HG02973 (cell line): ENCODE data around the gene SLCO3A1.

Experiments
- ATAC-seq: cut with Tn5 transposase; IDR thresholded peaks from one replicate; pipeline ENCODE4 v1.9.1; 2021; ENCODE audit warnings: moderate library complexity; ENCODE audit not compliant: unreplicated experiment

SLCO3A1 gene

GRCh38 chr15:91997163-91997562, 143.7 kb downstream of the SLCO3A1 start:
- no peak for ATAC-seq

- no peak for ATAC-seq
Observed at GRCh38 chr15:92000709-92001108, 147.2 kb downstream of the SLCO3A1 start.

GRCh38 chr15:92001307-92001706, 147.8 kb downstream of the SLCO3A1 start:
- no peak for ATAC-seq

GRCh38 chr15:92002666-92003065, 149.2 kb downstream of the SLCO3A1 start:
- ATAC-seq, result no peak

DNA sequence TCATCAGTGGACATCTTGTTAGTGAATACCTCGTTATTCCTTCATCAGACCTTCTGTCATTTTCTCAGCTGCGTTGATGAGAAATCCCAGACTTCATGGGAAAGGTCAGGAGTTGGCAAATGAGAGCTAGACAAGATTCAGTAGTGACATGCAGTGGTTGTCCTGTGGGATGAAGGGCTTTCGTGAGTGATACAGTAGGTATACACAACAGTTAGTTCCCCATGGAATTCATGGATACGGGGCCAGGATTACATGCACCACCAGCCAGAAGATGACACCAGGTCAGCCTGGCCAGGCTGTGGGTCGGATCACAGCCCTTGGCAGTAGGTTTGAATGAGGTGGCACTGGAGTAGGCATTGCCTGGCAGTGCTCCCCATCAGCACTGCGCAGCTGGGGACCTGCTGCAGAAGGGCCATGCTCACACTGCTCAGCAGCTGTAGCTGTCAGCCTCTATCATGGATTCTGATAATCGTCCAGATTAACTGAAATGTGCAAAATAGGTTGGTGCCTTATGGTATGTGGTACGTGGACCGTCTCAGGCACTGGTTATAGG, 150.1 kb downstream of the SLCO3A1 start:
- ATAC-seq, result no peak

GRCh38 chr15:92005154-92005553, 151.6 kb downstream of the SLCO3A1 start:
- ATAC-seq, result no peak

GRCh38 chr15:92006186-92007028, 152.9 kb downstream of the SLCO3A1 start:
- no peak for ATAC-seq

DNA sequence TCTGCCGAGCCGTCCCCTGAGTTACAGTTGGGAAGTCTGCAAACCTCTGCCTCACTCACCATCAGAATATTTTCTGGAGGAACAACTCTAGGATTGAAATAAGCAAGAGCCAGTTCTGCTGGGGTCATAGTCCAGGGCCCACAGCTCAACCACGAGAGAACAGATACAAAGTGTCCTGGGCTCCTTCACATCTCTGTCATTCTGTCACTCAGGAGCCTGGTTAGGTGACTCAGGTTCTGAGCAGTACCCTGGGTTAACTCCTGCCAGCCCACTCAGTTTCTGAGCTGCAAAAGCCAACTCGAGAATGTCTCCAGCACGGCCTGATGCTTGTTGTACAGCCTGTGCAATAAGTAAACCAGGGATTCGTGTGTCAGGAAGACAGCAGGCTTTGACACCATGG, 155.7 kb downstream of the SLCO3A1 start:
- no peak for ATAC-seq

DNA sequence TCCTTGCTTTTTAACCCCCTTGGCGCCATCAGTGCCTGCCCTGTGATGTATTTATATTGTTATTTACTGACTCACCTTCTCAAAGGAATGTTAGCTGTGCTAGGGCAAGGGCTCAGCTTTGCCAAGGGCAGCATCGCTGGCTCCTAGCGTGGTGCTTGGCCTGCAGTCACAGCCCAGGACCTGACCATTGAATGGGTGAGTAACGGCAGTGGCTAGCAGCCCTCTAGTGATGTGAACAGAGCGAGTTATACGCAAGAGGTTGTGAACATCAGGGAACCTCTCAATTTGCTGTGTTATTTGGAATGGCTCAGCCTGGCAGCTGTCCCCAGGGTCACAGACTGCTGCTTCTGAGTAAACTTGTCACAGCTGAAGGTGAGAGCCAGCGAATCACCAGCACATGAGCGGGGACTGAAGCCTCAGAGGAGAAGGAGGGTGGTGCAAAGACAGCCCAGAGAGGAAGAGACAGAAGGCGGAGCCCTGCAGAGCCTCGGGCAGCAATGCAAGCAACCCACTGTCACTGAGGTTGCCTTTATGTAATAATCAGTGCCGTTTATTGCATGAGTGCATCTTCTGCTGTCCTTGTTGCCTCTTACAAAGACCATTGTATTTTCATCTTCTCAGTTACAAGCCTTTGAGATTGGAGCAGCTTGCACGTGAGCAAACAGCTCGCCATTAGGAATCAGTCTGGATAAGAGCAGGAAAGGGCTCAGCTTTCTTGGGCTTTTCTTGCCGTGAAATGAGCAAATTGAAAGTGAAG, 158.3 kb downstream of the SLCO3A1 start:
- no peak for ATAC-seq

GRCh38 chr15:92012368-92012629, 158.8 kb downstream of the SLCO3A1 start:
- no peak for ATAC-seq

- ATAC-seq, result no peak
Observed at GRCh38 chr15:92012881-92013280, 159.4 kb downstream of the SLCO3A1 start.

GRCh38 chr15:92014281-92015030, 160.9 kb downstream of the SLCO3A1 start:
- no peak for ATAC-seq

- no peak for ATAC-seq
Observed at GRCh38 chr15:92017882-92018534, 164.5 kb downstream of the SLCO3A1 start.

GRCh38 chr15:92018535-92019239, 165.2 kb downstream of the SLCO3A1 start:
- ATAC-seq, result no peak

DNA sequence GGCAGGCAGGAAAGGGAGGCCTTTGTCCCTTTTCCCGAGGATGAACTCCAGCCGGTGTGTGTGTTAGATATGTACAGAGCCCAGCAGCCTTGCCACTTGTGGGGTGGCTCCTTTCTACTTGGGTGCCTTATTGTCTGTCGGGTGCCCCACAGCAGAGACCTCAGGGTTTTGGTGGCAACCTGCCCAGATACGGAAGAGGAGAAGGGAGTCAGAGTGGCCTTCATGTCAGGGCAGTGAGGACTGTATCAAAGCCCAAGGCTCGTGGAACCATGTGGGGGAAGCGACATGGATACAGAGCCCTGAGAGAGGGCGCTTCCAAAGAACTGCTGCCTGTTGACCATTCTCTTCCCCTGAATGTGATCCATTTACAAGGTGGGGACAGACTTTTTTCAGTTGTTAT, 166.2 kb downstream of the SLCO3A1 start:
- no peak for ATAC-seq

DNA sequence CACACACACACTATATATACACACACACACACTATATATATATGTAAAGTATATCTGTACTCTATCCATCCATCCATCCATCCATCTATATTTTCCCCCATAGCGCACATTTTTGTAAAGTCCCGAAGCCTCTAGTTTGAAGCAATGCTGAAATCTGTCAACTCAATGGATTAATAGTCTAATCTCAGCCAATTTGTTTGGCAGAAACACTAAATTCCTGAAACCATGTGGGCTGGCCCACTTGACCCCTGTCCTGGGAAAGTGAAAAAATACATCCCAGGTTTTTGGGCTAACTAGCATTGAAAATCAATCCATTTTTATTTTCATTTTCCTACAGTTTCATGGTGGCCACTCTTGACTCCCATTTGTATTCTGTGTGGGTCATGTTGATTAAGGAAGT, 166.7 kb downstream of the SLCO3A1 start:
- no peak for ATAC-seq

- no peak for ATAC-seq
Observed at GRCh38 chr15:92020804-92021203, 167.3 kb downstream of the SLCO3A1 start.

DNA sequence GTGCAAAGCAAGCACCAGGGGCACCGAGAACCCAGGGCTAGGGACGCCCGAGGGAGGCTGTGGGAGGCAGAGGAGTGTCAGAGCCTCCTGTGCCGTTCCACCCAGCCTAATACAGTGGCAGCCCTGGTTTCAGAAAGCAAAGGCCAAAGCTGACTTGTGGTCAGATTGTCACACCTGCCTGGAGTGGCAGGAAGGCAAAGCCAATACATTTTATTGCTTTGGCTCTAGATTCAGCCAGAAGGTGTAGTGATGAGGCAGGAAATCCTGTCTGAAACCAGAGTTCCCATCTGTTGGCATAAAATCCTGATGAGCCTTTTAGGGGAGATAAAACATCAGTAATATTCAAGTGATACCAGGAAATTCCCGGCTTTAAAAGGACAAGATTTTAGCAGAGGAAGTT, 168.3 kb downstream of the SLCO3A1 start:
- no peak for ATAC-seq

DNA sequence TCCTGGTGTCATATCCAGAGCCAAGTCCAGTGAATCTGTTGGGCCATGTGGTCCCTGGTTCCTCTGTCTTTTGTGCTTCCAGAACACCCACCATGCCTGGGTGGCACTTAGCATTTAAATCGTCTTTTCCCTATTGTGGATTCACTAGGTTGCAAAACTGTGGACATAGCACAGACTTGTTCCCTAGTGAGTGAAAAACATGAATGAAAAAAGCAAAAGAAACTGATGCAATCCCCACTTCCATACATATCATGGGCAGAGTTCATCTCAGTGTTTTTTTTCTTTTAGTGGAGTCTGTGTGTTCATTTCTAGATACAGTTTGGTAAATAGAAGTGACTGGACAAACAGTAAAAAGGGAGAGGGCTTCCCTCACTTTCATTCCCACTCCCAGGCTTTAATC, 170.5 kb downstream of the SLCO3A1 start:
- ATAC-seq, result no peak

DNA sequence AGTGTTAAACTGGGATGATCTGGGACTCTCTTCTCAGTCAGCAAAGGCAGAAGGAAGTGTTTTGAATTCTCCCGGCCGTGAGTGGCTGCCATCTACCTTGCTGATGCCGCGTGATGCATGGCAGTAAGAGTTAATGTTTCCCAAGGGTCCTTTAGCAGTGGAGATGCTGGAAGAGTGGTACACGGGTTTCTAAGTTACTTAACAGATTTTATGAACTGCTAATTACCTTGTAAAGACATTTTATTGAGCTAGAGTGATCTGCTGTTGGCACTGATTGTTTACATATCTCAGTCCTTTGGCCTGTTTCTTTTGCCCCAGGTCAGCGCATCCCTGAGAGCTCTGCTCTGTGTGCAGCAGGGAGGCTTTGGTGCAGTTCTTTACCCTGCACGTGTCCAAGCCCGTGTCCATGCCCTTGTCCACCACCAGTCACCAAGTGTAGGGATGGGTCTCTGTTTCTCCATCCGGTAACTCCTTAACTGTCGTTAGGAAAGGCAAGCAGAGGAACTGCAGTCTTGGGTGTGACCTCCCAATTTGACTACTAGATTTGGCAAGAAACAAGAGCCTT, 172.3 kb downstream of the SLCO3A1 start:
- ATAC-seq, result no peak
